ENCODE results near the gene DPP7. TPM values are rescaled to one million over a fixed set of nuclear protein-coding genes. Genes with fewer than 3 reads are reported as not detected.

Gene DPP7
- total RNA-seq, 2 donors from 2014 or later = 147 to 235 TPM

DNA sequence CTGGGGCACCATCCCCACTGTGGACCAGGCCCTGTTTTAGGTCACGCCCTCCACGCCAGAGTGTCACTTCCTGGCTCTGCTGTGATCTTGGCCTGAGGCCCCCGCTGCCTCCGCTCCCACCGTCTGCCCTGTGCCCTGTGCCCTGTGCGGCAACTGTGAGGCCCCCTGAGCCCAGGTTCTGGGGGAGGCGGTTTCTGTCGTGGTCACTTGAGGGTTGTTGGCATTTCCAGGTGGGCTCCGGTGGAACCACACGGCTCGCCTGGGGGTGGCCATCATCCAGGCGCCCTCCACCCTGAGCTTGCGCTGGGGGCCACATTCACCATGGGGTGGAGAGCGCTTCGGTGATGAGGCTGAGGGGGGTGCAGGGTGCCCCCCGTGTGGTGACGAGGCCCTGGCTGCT lies 6.6 kb downstream of the DPP7 start:
- H3K27me3 ChIP-seq (replicated peaks; ENCODE audit: insufficient read depth) = no peaks in the 10 kb centered on the region
- no peak for DNase-seq (ENCODE audit: low spot score)
- no peaks in the 10 kb centered on the region for H3K9me3 ChIP-seq
- intact Hi-C loops (cut with DNase I) = no loop called here
- H3K4me3 ChIP-seq = no peak overlapping the region
- no peaks in the 10 kb centered on the region for H3K4me1 ChIP-seq (replicated peaks)
- H3K36me3 ChIP-seq = peaks cover 0 to 16% of the 10 kb centered on the region in 2 donors
- no peak overlapping the region for H3K27ac ChIP-seq
- 93% methylated on average over 15 of the region's 17 CpGs for WGBS
- TF ChIP-seq, protein P1, sequence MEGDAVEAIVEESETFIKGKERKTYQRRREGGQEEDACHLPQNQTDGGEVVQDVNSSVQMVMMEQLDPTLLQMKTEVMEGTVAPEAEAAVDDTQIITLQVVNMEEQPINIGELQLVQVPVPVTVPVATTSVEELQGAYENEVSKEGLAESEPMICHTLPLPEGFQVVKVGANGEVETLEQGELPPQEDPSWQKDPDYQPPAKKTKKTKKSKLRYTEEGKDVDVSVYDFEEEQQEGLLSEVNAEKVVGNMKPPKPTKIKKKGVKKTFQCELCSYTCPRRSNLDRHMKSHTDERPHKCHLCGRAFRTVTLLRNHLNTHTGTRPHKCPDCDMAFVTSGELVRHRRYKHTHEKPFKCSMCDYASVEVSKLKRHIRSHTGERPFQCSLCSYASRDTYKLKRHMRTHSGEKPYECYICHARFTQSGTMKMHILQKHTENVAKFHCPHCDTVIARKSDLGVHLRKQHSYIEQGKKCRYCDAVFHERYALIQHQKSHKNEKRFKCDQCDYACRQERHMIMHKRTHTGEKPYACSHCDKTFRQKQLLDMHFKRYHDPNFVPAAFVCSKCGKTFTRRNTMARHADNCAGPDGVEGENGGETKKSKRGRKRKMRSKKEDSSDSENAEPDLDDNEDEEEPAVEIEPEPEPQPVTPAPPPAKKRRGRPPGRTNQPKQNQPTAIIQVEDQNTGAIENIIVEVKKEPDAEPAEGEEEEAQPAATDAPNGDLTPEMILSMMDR (IDR thresholded peaks at IDR 0.05) = no peak
- no peak for TF ChIP-seq POLR2A (IDR thresholded peaks at IDR 0.05)

- Histone ChIP-seq H3K27ac (no peak overlapping the region), H3K36me3 (peaks cover 0 to 16% of the 10 kb centered on the region in 2 donors), H3K4me1 (replicated peaks) (no peaks in the 10 kb centered on the region), H3K4me3 (no peak overlapping the region), H3K27me3 (replicated peaks; ENCODE audit: insufficient read depth) (no peaks in the 10 kb centered on the region), H3K9me3 (no peaks in the 10 kb centered on the region)
- no peak for DNase-seq (ENCODE audit: low spot score)
- WGBS = 87% methylated on average over 27 of the region's 27 CpGs
- TF ChIP-seq POLR2AphosphoS5 (IDR thresholded peaks at IDR 0.05) (peak; percentile 16), POLR2A (IDR thresholded peaks at IDR 0.05) (no peak)
- intact Hi-C loops (cut with DNase I) = no loop called here
Observed at GRCh38 chr9:137107312-137107921, 7.1 kb downstream of the DPP7 start.

- H3K9me3 ChIP-seq = no peaks in the 10 kb centered on the region
- peaks cover under 1 to 16% of the 10 kb centered on the region in 2 donors for H3K36me3 ChIP-seq
- DNase-seq (ENCODE audit: low spot score) = no peak
- no peaks in the 10 kb centered on the region for H3K4me1 ChIP-seq (replicated peaks)
- TF ChIP-seq POLR2AphosphoS5 (IDR thresholded peaks at IDR 0.05) (no peak), POLR2A (IDR thresholded peaks at IDR 0.05) (no peak)
- TF ChIP-seq, protein P1 (IDR thresholded peaks at IDR 0.05) = no peak
- H3K27ac ChIP-seq = no peak overlapping the region
- no peaks in the 10 kb centered on the region for H3K27me3 ChIP-seq (replicated peaks; ENCODE audit: insufficient read depth)
- intact Hi-C loops (cut with DNase I) = no loop called here
- WGBS = 91% methylated on average over 23 of the region's 27 CpGs
- H3K4me3 ChIP-seq = no peak overlapping the region
Observed at GRCh38 chr9:137106662-137107250, 7.8 kb downstream of the DPP7 start.

- TF ChIP-seq POLR2A (IDR thresholded peaks at IDR 0.05) = no peak
- TF ChIP-seq, protein P1 (IDR thresholded peaks at IDR 0.05) = no peak
- TF ChIP-seq POLR2AphosphoS5 (IDR thresholded peaks at IDR 0.05) = no peak
- intact Hi-C loops (cut with DNase I) = no loop called here
- 91% methylated on average over 30 of the region's 31 CpGs for WGBS
Observed at GRCh38 chr9:137105814-137106661, 8.5 kb downstream of the DPP7 start.

DNA sequence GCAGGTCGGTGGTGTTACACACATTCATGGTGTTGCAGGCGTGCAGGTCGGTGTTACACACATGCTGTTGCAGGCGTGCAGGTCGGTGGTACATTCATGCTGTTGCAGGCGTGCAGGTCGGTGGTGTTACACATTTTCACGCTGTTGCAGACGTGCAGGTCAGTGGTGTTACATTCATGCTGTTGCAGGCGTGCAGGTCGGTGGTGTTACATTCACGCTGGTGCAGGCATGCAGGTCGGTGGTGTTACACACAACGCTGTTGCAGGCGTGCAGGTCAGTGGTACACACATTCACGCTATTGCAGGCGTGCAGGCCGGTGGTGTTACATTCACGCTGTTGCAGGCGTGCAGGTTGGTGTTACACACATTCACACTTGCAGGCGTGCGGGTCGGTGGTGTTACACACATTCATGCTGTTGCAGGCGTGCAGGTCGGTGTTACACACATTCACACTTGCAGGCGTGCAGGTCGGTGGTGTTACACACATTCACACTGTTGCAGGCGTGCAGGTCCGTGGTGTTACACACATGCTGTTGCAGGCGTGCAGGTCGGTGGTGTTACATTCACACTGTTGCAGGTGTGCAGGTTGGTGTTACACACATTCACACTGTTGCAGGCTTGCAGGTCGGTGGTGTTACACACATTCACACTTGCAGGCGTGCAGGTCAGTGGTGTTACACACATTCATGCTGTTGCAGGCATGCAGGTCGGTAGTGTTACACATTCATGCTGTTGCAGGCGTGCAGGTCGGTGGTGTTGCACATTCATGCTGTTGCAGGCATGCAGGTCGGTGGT lies 11.1 kb downstream of the DPP7 start:
- Histone ChIP-seq H3K36me3 (peaks cover 6 to 16% of the 10 kb centered on the region in 2 donors), H3K27ac (no peak overlapping the region), H3K4me1 (replicated peaks) (no peaks in the 10 kb centered on the region), H3K27me3 (replicated peaks; ENCODE audit: insufficient read depth) (no peaks in the 10 kb centered on the region), H3K4me3 (no peak overlapping the region), H3K9me3 (no peaks in the 10 kb centered on the region)
- TF ChIP-seq, protein P1 (IDR thresholded peaks at IDR 0.05) = no peak
- TF ChIP-seq POLR2AphosphoS5 (IDR thresholded peaks at IDR 0.05) = no peak
- TF ChIP-seq POLR2A (IDR thresholded peaks at IDR 0.05) = no peak
- no peak for DNase-seq (ENCODE audit: low spot score)
- intact Hi-C loops (cut with DNase I) = no loop called here
- 93% methylated on average over 37 of the region's 37 CpGs for WGBS

More at GRCh38 chr9:137105814-137106661, 8.5 kb downstream of the DPP7 start:
- Histone ChIP-seq H3K27ac (no peak overlapping the region), H3K27me3 (replicated peaks; ENCODE audit: insufficient read depth) (no peaks in the 10 kb centered on the region), H3K36me3 (peaks cover 6 to 16% of the 10 kb centered on the region in 2 donors), H3K4me1 (replicated peaks) (no peaks in the 10 kb centered on the region), H3K9me3 (no peaks in the 10 kb centered on the region), H3K4me3 (no peak overlapping the region)
- DNase-seq (ENCODE audit: low spot score) = no peak
